IPS DF 6.9 (cell line): ENCODE results near the gene ALK.

Experiments used
- DNase-seq: peaks from one replicate; pipeline ENCODE4 v3.0.0-alpha.2; 2013; ENCODE audit warnings: low read depth, low spot score
- H3K27ac ChIP-seq: one replicate; pipeline ENCODE4 v1.5.1; 2013; ENCODE audit warnings: low read length, control low read depth
- H3K27me3 ChIP-seq: 2 replicates; pipeline ENCODE4 v1.6.1; 2013; ENCODE audit warnings: mild to moderate bottlenecking, low read length; ENCODE audit not compliant: control insufficient read depth, insufficient read depth
- H3K36me3 ChIP-seq: 2 replicates; pipeline ENCODE4 v1.6.1; 2013; ENCODE audit warnings: low read length; ENCODE audit not compliant: control insufficient read depth, insufficient read depth
- H3K4me1 ChIP-seq: 2 replicates; pipeline ENCODE4 v1.6.1; 2013; ENCODE audit warnings: low read length; ENCODE audit not compliant: control insufficient read depth, insufficient read depth
- H3K4me3 ChIP-seq: 2 replicates; pipeline ENCODE4 v1.5.1; 2013; ENCODE audit warnings: mild to moderate bottlenecking, low read length
- H3K9me3 ChIP-seq: 2 replicates; pipeline ENCODE4 v1.6.1; 2013; ENCODE audit warnings: low read length, inconsistent platforms; ENCODE audit not compliant: control insufficient read depth, insufficient read depth
- WGBS: extraction: QIAGEN DNeasy Blood & Tissue Kit; methylation state at CpG from one replicate; pipeline ENCODE4 v1.1.7; 2013; ENCODE audit warnings: mixed read lengths, missing lambda C conversion rate; ENCODE audit not compliant: insufficient read length, insufficient coverage; 5-methylcytosine and 5-hydroxymethylcytosine counted together

The ALK gene

GRCh38 chr2:29702276-29702675, 219.1 kb downstream of the ALK start:
- Histone ChIP-seq H3K27me3 (no peaks in the 10 kb centered on the region), H3K9me3 (no peaks in the 10 kb centered on the region), H3K36me3 (no peaks in the 10 kb centered on the region), H3K27ac (no peak overlapping the region), H3K4me3 (no peak overlapping the region), H3K4me1 (no peaks in the 10 kb centered on the region)
- DNase-seq, result no peak
- no CpG with 5 or more reads among the region's 2 CpGs for WGBS

GRCh38 chr2:29700560-29700959, 220.8 kb downstream of the ALK start:
- no peak overlapping the region for H3K4me3 ChIP-seq
- DNase-seq, result no peak
- no peaks in the 10 kb centered on the region for H3K4me1 ChIP-seq
- H3K36me3 ChIP-seq, result no peaks in the 10 kb centered on the region
- no peak overlapping the region for H3K27ac ChIP-seq
- no peaks in the 10 kb centered on the region for H3K9me3 ChIP-seq
- no CpG with 5 or more reads among the region's 2 CpGs for WGBS
- no peaks in the 10 kb centered on the region for H3K27me3 ChIP-seq

DNA sequence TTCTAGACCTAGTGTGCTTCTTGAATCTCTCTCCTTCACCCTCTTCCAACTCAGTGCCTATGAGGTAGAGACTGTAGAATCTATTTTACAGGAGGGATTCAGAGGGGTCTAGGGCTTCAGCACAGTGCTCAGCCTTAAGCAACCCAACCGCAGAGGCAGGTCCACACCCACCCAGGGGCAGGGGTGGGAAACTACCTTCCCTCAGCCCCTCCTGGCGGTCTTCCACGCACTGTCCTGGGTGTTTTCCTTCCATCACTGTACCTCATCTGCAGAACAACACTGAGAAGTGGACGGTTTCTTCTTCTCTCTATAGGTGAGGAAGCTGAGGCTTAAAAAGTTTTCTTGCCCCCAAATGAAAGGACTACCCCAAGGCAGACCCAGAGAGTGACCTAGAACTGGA, 222.3 kb downstream of the ALK start:
- no peak for DNase-seq
- H3K27me3 ChIP-seq, result no peaks in the 10 kb centered on the region
- H3K4me1 ChIP-seq, result no peaks in the 10 kb centered on the region
- H3K9me3 ChIP-seq, result no peaks in the 10 kb centered on the region
- H3K27ac ChIP-seq, result no peak overlapping the region
- H3K4me3 ChIP-seq, result no peak overlapping the region
- no peaks in the 10 kb centered on the region for H3K36me3 ChIP-seq
- no CpG with 5 or more reads among the region's 4 CpGs for WGBS

DNA sequence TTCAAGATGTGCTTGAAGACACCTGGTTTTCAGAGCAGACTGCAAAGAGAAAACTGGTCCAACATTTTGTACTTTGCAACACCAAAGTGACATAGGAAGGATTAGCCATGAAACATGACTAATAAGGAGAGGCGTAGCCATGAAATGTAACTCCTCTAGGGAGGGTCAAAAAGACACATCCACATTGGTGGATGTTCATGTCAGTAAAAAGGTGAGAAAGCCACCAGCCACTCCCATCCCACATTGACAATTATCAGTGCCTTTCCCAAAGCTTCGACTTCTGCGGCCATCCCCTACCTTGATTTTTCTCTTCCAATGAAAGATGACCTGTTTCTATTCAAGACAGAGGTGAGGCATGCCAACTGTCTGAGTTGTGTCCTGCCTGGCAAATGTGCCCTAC, 223.2 kb downstream of the ALK start:
- Histone ChIP-seq H3K27ac (no peak overlapping the region), H3K36me3 (no peaks in the 10 kb centered on the region), H3K27me3 (no peaks in the 10 kb centered on the region), H3K9me3 (no peaks in the 10 kb centered on the region), H3K4me3 (no peak overlapping the region), H3K4me1 (no peaks in the 10 kb centered on the region)
- no CpG with 5 or more reads among the region's 3 CpGs for WGBS
- no peak for DNase-seq

DNA sequence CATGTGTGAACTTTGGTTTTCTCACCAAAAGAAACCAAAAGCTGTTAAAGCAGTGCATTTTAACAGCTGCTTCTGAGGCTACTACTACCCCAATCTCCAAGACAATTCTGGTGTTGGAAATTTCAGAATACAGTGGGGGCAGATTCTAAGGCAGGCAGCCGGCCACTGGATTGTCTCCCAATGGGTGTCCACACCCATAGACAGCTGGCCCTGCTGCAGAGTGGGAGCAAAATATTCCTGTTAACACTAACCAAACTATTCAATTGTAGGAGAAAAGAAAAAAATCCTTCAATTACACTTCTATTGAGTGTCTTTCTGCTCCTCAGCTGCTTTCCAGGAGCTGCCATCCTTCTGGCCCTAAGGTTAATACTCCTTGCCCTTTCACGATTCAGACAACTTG, 223.7 kb downstream of the ALK start:
- Histone ChIP-seq H3K27me3 (no peaks in the 10 kb centered on the region), H3K4me1 (no peaks in the 10 kb centered on the region), H3K9me3 (no peaks in the 10 kb centered on the region), H3K27ac (no peak overlapping the region), H3K4me3 (no peak overlapping the region), H3K36me3 (no peaks in the 10 kb centered on the region)
- no CpG with 5 or more reads among the region's 2 CpGs for WGBS
- no peak for DNase-seq

DNA sequence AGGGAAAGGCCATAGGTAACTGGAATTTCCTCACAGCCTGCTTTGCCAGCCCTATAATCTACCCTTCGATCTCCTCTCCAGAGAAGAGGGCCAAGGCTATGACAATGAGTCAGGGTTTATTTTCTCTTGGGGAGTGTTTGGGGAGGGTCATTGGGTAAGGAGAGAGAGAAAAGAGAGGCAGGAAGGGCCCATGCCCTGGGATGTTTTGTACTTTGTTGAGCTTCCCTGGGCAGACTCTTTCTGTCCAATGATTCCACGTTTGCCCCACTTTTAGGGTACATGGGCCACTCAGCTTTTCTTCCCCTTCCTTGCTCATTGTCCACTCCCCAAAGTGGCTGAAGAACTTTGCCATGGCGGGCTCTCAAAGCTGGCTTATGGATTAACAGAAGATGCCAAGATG, 224.2 kb downstream of the ALK start:
- Histone ChIP-seq H3K36me3 (no peaks in the 10 kb centered on the region), H3K27me3 (no peaks in the 10 kb centered on the region), H3K4me3 (no peak overlapping the region), H3K9me3 (no peaks in the 10 kb centered on the region), H3K4me1 (no peaks in the 10 kb centered on the region), H3K27ac (no peak overlapping the region)
- no CpG with 5 or more reads among the region's 3 CpGs for WGBS
- no peak for DNase-seq

DNA sequence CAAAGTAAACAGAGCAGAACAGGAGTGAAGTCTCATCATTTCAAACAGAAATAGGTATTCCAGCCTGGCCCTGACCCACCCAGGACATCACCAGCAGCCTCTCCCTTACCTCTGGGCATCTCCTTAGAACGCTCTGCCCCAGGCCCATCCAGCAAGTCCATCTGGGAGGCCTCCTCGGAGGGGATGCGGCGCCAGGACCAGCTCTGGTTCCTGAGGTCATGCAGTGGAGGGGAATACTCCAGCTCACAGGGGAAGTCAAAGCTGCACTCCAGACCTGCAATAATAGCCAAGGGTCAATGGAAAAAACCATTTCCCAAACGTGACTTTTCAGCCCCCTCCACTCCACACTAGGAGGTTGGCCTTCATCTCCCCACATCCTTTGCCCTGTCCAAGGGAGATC, 226.6 kb downstream of the ALK start:
- no peak overlapping the region for H3K4me3 ChIP-seq
- H3K27ac ChIP-seq, result no peak overlapping the region
- no peaks in the 10 kb centered on the region for H3K27me3 ChIP-seq
- whole genome bisulfite sequencing, result no CpG with 5 or more reads among the region's 5 CpGs
- no peaks in the 10 kb centered on the region for H3K4me1 ChIP-seq
- no peaks in the 10 kb centered on the region for H3K36me3 ChIP-seq
- no peaks in the 10 kb centered on the region for H3K9me3 ChIP-seq
- no peak for DNase-seq

DNA sequence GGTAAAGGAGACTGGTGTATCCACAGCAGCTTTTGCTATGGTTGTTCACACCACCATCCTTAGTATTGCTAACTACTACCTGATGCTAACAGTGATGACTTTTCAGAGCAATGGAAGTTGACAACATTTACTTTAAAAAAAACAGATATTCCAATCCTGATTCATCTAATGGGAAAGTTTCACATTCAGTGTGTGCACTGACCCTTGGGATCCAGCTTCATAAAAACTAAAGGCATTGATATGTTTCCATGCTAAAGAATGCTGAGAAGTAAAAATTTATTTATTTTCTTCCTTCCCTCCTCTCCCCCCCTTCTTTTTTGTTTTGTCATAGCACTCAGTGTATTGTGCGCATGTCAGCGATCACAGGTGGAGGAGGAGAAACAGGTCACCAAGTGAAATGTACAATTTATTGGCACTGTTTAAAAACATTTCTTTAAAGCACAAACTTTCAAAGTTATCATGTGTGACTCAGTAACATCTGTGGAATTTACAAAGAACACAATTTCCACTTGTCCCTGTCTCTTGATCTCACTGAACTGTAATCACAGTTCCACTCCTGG, 229.9 kb downstream of the ALK start:
- WGBS, result no CpG with 5 or more reads among the region's 2 CpGs
- DNase-seq, result no peak
- Histone ChIP-seq H3K27ac (no peak overlapping the region), H3K9me3 (no peaks in the 10 kb centered on the region), H3K4me3 (no peak overlapping the region), H3K36me3 (no peaks in the 10 kb centered on the region), H3K27me3 (no peaks in the 10 kb centered on the region), H3K4me1 (no peaks in the 10 kb centered on the region)

DNA sequence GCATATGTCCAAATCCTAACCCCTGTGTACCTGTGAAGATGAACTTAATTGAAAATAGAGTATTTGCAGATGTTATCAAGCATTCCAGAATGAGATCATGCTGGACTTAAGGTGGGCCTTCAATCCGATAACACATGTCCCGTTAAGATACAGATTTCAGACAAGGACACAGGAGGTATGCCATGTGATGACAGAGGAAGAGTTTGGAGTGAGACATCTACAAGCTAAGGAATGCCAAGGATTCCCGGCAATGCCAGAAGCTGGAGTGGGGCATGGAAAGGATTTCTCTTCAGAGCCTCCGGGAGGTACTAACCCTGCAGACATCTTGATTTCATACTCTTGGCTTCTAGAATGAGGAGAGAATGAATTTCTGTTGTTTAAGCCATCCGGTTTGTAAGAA, 231.7 kb downstream of the ALK start:
- Histone ChIP-seq H3K36me3 (no peaks in the 10 kb centered on the region), H3K27ac (no peak overlapping the region), H3K27me3 (no peaks in the 10 kb centered on the region), H3K4me1 (no peaks in the 10 kb centered on the region), H3K9me3 (no peaks in the 10 kb centered on the region), H3K4me3 (no peak overlapping the region)
- WGBS, result no CpG with 5 or more reads among the region's 5 CpGs
- no peak for DNase-seq

DNA sequence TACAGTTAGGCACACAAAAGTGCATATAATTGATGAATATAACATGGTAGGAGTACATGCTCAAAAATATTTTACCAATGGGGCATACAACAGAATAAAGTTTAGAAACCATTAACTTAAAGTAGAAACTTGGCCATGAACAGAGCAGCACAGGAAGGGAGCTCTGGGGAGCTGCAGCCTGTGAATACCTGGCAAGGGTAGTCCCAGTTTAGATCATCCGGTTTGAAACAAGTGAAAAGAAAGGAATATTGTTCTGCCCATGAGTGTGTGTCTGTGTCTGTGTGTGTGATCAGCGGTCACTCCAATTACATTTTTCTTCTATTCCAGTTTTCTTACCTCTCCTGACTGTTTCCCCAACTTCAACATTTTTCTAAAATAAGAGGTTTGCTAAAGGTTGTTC, 233.0 kb downstream of the ALK start:
- Histone ChIP-seq H3K4me3 (no peak overlapping the region), H3K27ac (no peak overlapping the region), H3K9me3 (no peaks in the 10 kb centered on the region), H3K4me1 (no peaks in the 10 kb centered on the region), H3K27me3 (no peaks in the 10 kb centered on the region), H3K36me3 (no peaks in the 10 kb centered on the region)
- DNase-seq, result no peak
- WGBS, result no CpG with 5 or more reads among the region's 2 CpGs

DNA sequence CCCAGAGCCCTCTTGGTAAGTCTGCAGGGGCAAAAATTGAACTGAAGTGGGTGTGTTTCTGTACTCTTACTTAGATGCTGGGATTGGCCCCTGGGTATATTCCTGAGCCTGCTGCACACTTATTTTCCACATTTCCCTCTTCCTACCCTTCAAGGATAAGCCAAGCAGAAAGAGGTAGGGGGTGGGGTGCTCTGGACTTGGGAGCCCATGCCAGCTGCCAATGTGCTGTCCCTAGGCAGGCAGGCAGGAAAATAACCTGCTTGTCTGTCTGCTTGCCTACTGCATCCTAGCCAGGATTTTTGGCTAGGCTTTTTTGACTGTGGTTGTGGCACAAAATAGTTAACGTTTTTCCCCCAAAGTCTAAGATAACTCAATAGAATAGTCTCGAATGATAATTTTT, 234.3 kb downstream of the ALK start:
- no peaks in the 10 kb centered on the region for H3K4me1 ChIP-seq
- no peaks in the 10 kb centered on the region for H3K27me3 ChIP-seq
- H3K27ac ChIP-seq, result no peak overlapping the region
- H3K36me3 ChIP-seq, result no peaks in the 10 kb centered on the region
- WGBS, result no CpG with 5 or more reads among the region's 2 CpGs
- H3K4me3 ChIP-seq, result no peak overlapping the region
- no peaks in the 10 kb centered on the region for H3K9me3 ChIP-seq
- DNase-seq, result no peak
